ENCODE data around the gene DNM3. TPM values are rescaled to one million over a fixed set of nuclear protein-coding genes. Genes with fewer than 3 reads are reported as not detected.
"Not testable (repeated sequence)": the region's sequence is repeated elsewhere in the genome, so short reads cannot be mapped to it uniquely, and the experiment has no call there.

The DNM3 gene
- total RNA-seq, 1 donor from 2014 or later: 1.1 TPM

GRCh38 chr1:172363852-172364251 is 522.6 kb downstream of the DNM3 start:
- H3K9ac ChIP-seq: no peak overlapping the region
- peaks cover 30% of the 10 kb centered on the region for H3K4me1 ChIP-seq
- H3K36me3 Mint-ChIP-seq: peaks cover 2% of the 10 kb centered on the region
- H3K27ac Mint-ChIP-seq: no peak overlapping the region
- H3K36me3 ChIP-seq: no peaks in the 10 kb centered on the region
- H3K27me3 Mint-ChIP-seq (ENCODE audit: insufficient read depth, low read depth): peaks cover 2% of the 10 kb centered on the region
- H3K4me1 Mint-ChIP-seq: peaks cover 23% of the 10 kb centered on the region
- no peak overlapping the region for H3K4me2 ChIP-seq
- TF ChIP-seq EZH2 (IDR thresholded peaks at IDR 0.05) (no peak), CTCF (IDR thresholded peaks at IDR 0.05) (no peak), EZH2phosphoT487 (IDR thresholded peaks at IDR 0.05) (no peak)
- no peaks in the 10 kb centered on the region for H3K79me2 ChIP-seq (ENCODE audit: low read depth)
- no peak overlapping the region for H3K4me3 ChIP-seq
- H3K4me3 Mint-ChIP-seq: no peak overlapping the region
- H3K9me3 Mint-ChIP-seq: peaks cover 19% of the 10 kb centered on the region
- H2AFZ ChIP-seq (replicated peaks): no peak overlapping the region
- H3F3A ChIP-seq (ENCODE audit: low read depth): peaks cover 5% of the 10 kb centered on the region
- H3K27me3 ChIP-seq: peaks cover 51% of the 10 kb centered on the region
- H4K20me1 ChIP-seq (ENCODE audit: low read depth): no peaks in the 10 kb centered on the region
- no peak for DNase-seq (ENCODE audit: low spot score)
- no peaks in the 10 kb centered on the region for H3K9me3 ChIP-seq (ENCODE audit: low read depth)
- H3K27ac ChIP-seq: no peak overlapping the region

- not testable (repeated sequence) for H3K4me3 Mint-ChIP-seq; H3K27me3 ChIP-seq; H3K79me2 ChIP-seq (ENCODE audit: low read depth); DNase-seq (ENCODE audit: low spot score); H3K36me3 Mint-ChIP-seq; H3K27me3 Mint-ChIP-seq (ENCODE audit: insufficient read depth, low read depth); H4K20me1 ChIP-seq (ENCODE audit: low read depth); H3K36me3 ChIP-seq; H3K9ac ChIP-seq; H2AFZ ChIP-seq (replicated peaks); H3K4me1 ChIP-seq; H3K27ac ChIP-seq; H3K4me1 Mint-ChIP-seq; H3K4me2 ChIP-seq; H3K27ac Mint-ChIP-seq; H3K9me3 ChIP-seq (ENCODE audit: low read depth); H3K4me3 ChIP-seq; H3F3A ChIP-seq (ENCODE audit: low read depth)
- H3K9me3 Mint-ChIP-seq: peaks cover 19% of the 10 kb centered on the region
These were observed 530.3 kb downstream of the DNM3 start for GRCh38 chr1:172371646-172372045.

GRCh38 chr1:172373864-172374263 is 532.6 kb downstream of the DNM3 start:
- Mint-ChIP-seq H3K36me3 (no peaks in the 10 kb centered on the region), H3K4me3 (no peak overlapping the region), H3K27me3 (ENCODE audit: insufficient read depth, low read depth) (no peaks in the 10 kb centered on the region), H3K9me3 (peaks cover 2% of the 10 kb centered on the region), H3K4me1 (no peaks in the 10 kb centered on the region), H3K27ac (no peak overlapping the region)
- H3K4me1 ChIP-seq: no peaks in the 10 kb centered on the region
- TF ChIP-seq EZH2 (IDR thresholded peaks at IDR 0.05) (no peak), EZH2phosphoT487 (IDR thresholded peaks at IDR 0.05) (no peak), CTCF (IDR thresholded peaks at IDR 0.05) (no peak)
- H4K20me1 ChIP-seq (ENCODE audit: low read depth): no peaks in the 10 kb centered on the region
- H3K9me3 ChIP-seq (ENCODE audit: low read depth): no peaks in the 10 kb centered on the region
- H3F3A ChIP-seq (ENCODE audit: low read depth): no peaks in the 10 kb centered on the region
- no peak overlapping the region for H3K4me2 ChIP-seq
- DNase-seq (ENCODE audit: low spot score): no peak
- no peak overlapping the region for H2AFZ ChIP-seq (replicated peaks)
- H3K27me3 ChIP-seq: no peaks in the 10 kb centered on the region
- H3K27ac ChIP-seq: no peak overlapping the region
- H3K4me3 ChIP-seq: no peak overlapping the region
- H3K9ac ChIP-seq: no peak overlapping the region
- H3K79me2 ChIP-seq (ENCODE audit: low read depth): no peaks in the 10 kb centered on the region
- no peaks in the 10 kb centered on the region for H3K36me3 ChIP-seq

GRCh38 chr1:172375211-172375631 is 533.9 kb downstream of the DNM3 start:
- Histone ChIP-seq H3K36me3 (no peaks in the 10 kb centered on the region), H3K4me1 (no peaks in the 10 kb centered on the region), H3K4me3 (no peak overlapping the region), H3K9ac (no peak overlapping the region), H3K27ac (no peak overlapping the region), H3K9me3 (ENCODE audit: low read depth) (no peaks in the 10 kb centered on the region), H4K20me1 (ENCODE audit: low read depth) (no peaks in the 10 kb centered on the region), H3K27me3 (no peaks in the 10 kb centered on the region), H3K79me2 (ENCODE audit: low read depth) (no peaks in the 10 kb centered on the region), H2AFZ (replicated peaks) (no peak overlapping the region), H3K4me2 (no peak overlapping the region), H3F3A (ENCODE audit: low read depth) (no peaks in the 10 kb centered on the region)
- H3K4me3 Mint-ChIP-seq: no peak overlapping the region
- no peaks in the 10 kb centered on the region for H3K4me1 Mint-ChIP-seq
- no peak overlapping the region for H3K27ac Mint-ChIP-seq
- DNase-seq (ENCODE audit: low spot score): no peak
- H3K36me3 Mint-ChIP-seq: no peaks in the 10 kb centered on the region
- H3K27me3 Mint-ChIP-seq (ENCODE audit: insufficient read depth, low read depth): no peaks in the 10 kb centered on the region
- no peaks in the 10 kb centered on the region for H3K9me3 Mint-ChIP-seq
- no peak for TF ChIP-seq EZH2phosphoT487 (IDR thresholded peaks at IDR 0.05)
- no peak for TF ChIP-seq CTCF (IDR thresholded peaks at IDR 0.05)
- no peak for TF ChIP-seq EZH2 (IDR thresholded peaks at IDR 0.05)

Data from neural progenitor cell (in vitro differentiated cells).